Neural cell (in vitro differentiated cells): ENCODE measurements around the gene MRPS5. TPM values are rescaled to one million over a fixed set of nuclear protein-coding genes. Genes with fewer than 3 reads are reported as not detected.
"Not testable (repeated sequence)": the region's sequence is repeated elsewhere in the genome, so short reads cannot be mapped to it uniquely, and the experiment has no call there.

ENCODE experiments used
- H2AFZ ChIP-seq: fragments of 200-600, 300-800 bp; sonication (generic), shearing (Covaris generic); 2 replicates; pipeline ENCODE4 v1.6.0; 2014; ENCODE audit warnings: low read depth, mild to moderate bottlenecking, antibody characterized with exemption, low read length, moderate library complexity
- H3F3A ChIP-seq: fragments of 200-600 bp; shearing (Covaris generic); 2 replicates; pipeline ENCODE4 v1.6.1; 2016; ENCODE audit warnings: mild to moderate bottlenecking, moderate library complexity, mixed read lengths, antibody characterized with exemption, low read length; ENCODE audit not compliant: insufficient read depth, poor library complexity, severe bottlenecking
- H3K27ac ChIP-seq: fragments of 200-600, 300-800 bp; sonication (generic), shearing (Covaris generic); 2 replicates; pipeline ENCODE4 v1.5.1; 2014; ENCODE audit warnings: mild to moderate bottlenecking, low read length, moderate library complexity
- H3K27me3 ChIP-seq: fragments of 300-800, 200-600 bp; sonication (generic), shearing (Covaris generic); 2 replicates; pipeline ENCODE4 v1.6.0; 2014; ENCODE audit warnings: mild to moderate bottlenecking, low read depth, low read length, moderate library complexity; ENCODE audit not compliant: insufficient read depth
- H3K36me3 ChIP-seq: fragments of 300-800, 200-600 bp; sonication (generic), shearing (Covaris generic); 2 replicates; pipeline ENCODE4 v1.5.1; 2014; ENCODE audit warnings: mild to moderate bottlenecking, antibody characterized with exemption, low read length, moderate library complexity; ENCODE audit not compliant: insufficient read depth
- H3K4me2 ChIP-seq: fragments of 300-800, 200-600 bp; sonication (generic), shearing (Covaris generic); 2 replicates; pipeline ENCODE4 v1.6.0; 2014; ENCODE audit warnings: mild to moderate bottlenecking, low read length
- H3K4me3 ChIP-seq: fragments of 300-800, 200-600 bp; sonication (generic), shearing (Covaris generic); 2 replicates; pipeline ENCODE4 v1.5.1; 2014; ENCODE audit warnings: mild to moderate bottlenecking, low read length, moderate library complexity
- H3K79me2 ChIP-seq: fragments of 200-600 bp; shearing (Covaris generic); replicated peaks from 2 replicates; pipeline ENCODE4 v1.6.0; 2014; ENCODE audit warnings: mild to moderate bottlenecking, low read length, moderate library complexity; ENCODE audit not compliant: insufficient read depth
- H3K9ac ChIP-seq: fragments of 300-800, 200-600 bp; sonication (generic), shearing (Covaris generic); 2 replicates; pipeline ENCODE4 v1.6.1; 2016; ENCODE audit warnings: mild to moderate bottlenecking, low read length, mixed read lengths
- H3K9me2 ChIP-seq: fragments of 200-600 bp; shearing (Covaris generic); 2 replicates; pipeline ENCODE4 v1.6.1; 2016; ENCODE audit warnings: mild to moderate bottlenecking, low read length, mixed read lengths; ENCODE audit not compliant: insufficient read depth
- H3K9me3 ChIP-seq: fragments of 200-600, 300-800 bp; sonication (generic), shearing (Covaris generic); 2 replicates; pipeline ENCODE4 v1.6.1; 2016; ENCODE audit warnings: mild to moderate bottlenecking, mixed run types, low read length, moderate library complexity, mixed read lengths
- H4K20me1 ChIP-seq: fragments of 200-600 bp; shearing (Covaris generic); 2 replicates; pipeline ENCODE4 v1.6.1; 2016; ENCODE audit warnings: mild to moderate bottlenecking, mixed run types; ENCODE audit not compliant: insufficient read depth
- EP300 ChIP-seq: fragments of 450-650 bp; conservative IDR thresholded peaks from 2 replicates; pipeline ENCODE4 v1.6.1; 2014; ENCODE audit warnings: antibody characterized with exemption, mild to moderate bottlenecking, moderate library complexity; ENCODE audit not compliant: poor library complexity, severe bottlenecking
- EZH2 ChIP-seq: fragments of 200-600, 300-800 bp; shearing (Covaris generic), sonication (generic); IDR thresholded peaks from 2 replicates; pipeline ENCODE4 v1.6.1; 2014; ENCODE audit warnings: antibody characterized with exemption, low read length, borderline replicate concordance, mild to moderate bottlenecking; ENCODE audit not compliant: insufficient read depth, poor library complexity, severe bottlenecking
- MXI1 ChIP-seq: fragments of 450-650 bp; conservative IDR thresholded peaks from 2 replicates; pipeline ENCODE4 v1.6.1; 2014; ENCODE audit warnings: antibody characterized with exemption, mild to moderate bottlenecking; ENCODE audit not compliant: poor library complexity, severe bottlenecking
- POLR2AphosphoS5 ChIP-seq: IDR thresholded peaks from 2 replicates; pipeline ENCODE4 v1.6.1; 2012
- RAD21 ChIP-seq: fragments of 450-650 bp; conservative IDR thresholded peaks from 2 replicates; pipeline ENCODE4 v1.6.1; 2014; ENCODE audit warnings: antibody characterized with exemption, mild to moderate bottlenecking, moderate library complexity
- SMC3 ChIP-seq: fragments of 450-650 bp; conservative IDR thresholded peaks from 2 replicates; pipeline ENCODE4 v1.6.1; 2014; ENCODE audit warnings: antibody characterized with exemption, mild to moderate bottlenecking, moderate library complexity; ENCODE audit not compliant: poor library complexity
- TAF1 ChIP-seq: IDR thresholded peaks from 2 replicates; pipeline ENCODE4 v1.6.1; 2012; ENCODE audit warnings: low read depth
- polyA plus RNA-seq: library from polyadenylated mRNA; depleted of rRNA; stranded (reverse); fragments of >200 nt; gene quantifications from 2 replicates; pipeline ENCODE4 v1.2.3, GENCODE V29; 2014
- TF ChIP-seq, protein P1 (sequence below): fragments of 450-650 bp; IDR thresholded peaks from 2 replicates; pipeline ENCODE4 v1.5.1; 2014; ENCODE audit warnings: antibody characterized with exemption, mild to moderate bottlenecking, moderate library complexity; ENCODE audit not compliant: poor library complexity, severe bottlenecking
- TF ChIP-seq, protein P2 (sequence below): IDR thresholded peaks from 2 replicates; pipeline ENCODE4 v1.6.1; 2012; ENCODE audit warnings: borderline replicate concordance

MRPS5 gene
- polyA plus RNA-seq, 1 donor from 2014 or later = 167 TPM

DNA sequence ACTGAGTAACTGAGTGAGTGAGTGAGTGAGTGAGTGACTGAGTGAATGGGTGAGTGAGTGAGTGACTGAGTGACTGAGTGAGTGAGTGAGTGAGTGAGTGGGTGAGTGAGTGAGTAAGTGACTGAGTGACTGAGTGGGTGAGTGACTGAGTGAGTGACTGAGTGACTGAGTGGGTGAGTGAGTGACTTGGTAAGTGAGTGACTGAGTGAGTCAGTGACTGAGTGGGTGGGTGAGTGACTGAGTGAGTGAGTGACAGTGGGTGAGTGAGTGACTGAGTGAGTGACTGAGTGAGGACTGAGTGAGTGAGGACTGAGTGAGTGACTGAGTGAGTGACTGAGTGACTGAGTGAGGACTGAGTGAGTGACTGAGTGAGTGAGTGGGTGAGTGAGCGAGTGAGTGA, 82.2 kb downstream of the MRPS5 start:
- peaks cover 8% of the 10 kb centered on the region for H3K9me3 ChIP-seq
- H4K20me1 ChIP-seq = no peaks in the 10 kb centered on the region
- no peak overlapping the region for H2AFZ ChIP-seq
- no peaks in the 10 kb centered on the region for H3F3A ChIP-seq
- H3K27me3 ChIP-seq = no peaks in the 10 kb centered on the region
- no peaks in the 10 kb centered on the region for H3K36me3 ChIP-seq
- H3K4me2 ChIP-seq = no peak overlapping the region
- H3K79me2 ChIP-seq = no peaks in the 10 kb centered on the region
- no peak overlapping the region for H3K9ac ChIP-seq
- no peak overlapping the region for H3K27ac ChIP-seq
- no peaks in the 10 kb centered on the region for H3K9me2 ChIP-seq
- TF ChIP-seq EP300 = no peak
- TF ChIP-seq MXI1 = no peak
- TF ChIP-seq EZH2 = no peak
- TF ChIP-seq POLR2AphosphoS5 = no peak
- no peak for TF ChIP-seq TAF1
- H3K4me3 ChIP-seq = no peak overlapping the region

DNA sequence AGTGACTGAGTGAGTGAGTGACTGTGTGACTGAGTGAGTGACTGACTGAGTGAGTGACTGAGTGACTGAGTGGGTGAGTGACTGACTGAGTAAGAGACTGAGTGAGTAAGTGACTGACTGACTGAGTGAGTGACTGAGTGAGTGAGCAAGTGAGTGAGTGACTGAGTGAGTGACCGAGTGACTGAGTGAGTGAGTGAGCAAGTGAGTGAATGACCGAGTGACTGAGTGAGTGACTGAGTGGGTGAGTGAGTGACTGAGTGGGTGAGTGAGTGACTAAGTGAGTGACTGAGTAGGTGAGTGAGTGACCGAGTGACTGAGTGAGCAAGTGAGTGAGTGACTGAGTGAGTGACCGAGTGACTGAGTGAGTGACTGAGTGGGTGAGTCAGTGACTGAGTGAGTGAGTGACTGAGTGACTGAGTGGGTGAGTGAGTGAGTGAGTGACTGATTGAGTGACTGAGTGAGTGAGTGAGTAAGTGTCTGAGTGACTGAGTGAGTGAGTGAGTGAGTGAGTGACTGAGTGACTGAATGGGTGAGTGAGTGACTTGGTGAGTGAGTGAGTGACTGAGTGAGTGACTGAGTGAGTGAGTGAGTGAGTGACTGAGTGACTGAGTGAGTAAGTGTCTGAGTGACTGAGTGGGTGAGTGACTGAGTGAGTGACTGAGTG, 82.8 kb downstream of the MRPS5 start:
- H3F3A ChIP-seq = no peaks in the 10 kb centered on the region
- no peaks in the 10 kb centered on the region for H3K36me3 ChIP-seq
- H3K9me3 ChIP-seq = peaks cover 13% of the 10 kb centered on the region
- no peaks in the 10 kb centered on the region for H3K27me3 ChIP-seq
- no peak overlapping the region for H3K4me3 ChIP-seq
- TF ChIP-seq, protein P1, sequence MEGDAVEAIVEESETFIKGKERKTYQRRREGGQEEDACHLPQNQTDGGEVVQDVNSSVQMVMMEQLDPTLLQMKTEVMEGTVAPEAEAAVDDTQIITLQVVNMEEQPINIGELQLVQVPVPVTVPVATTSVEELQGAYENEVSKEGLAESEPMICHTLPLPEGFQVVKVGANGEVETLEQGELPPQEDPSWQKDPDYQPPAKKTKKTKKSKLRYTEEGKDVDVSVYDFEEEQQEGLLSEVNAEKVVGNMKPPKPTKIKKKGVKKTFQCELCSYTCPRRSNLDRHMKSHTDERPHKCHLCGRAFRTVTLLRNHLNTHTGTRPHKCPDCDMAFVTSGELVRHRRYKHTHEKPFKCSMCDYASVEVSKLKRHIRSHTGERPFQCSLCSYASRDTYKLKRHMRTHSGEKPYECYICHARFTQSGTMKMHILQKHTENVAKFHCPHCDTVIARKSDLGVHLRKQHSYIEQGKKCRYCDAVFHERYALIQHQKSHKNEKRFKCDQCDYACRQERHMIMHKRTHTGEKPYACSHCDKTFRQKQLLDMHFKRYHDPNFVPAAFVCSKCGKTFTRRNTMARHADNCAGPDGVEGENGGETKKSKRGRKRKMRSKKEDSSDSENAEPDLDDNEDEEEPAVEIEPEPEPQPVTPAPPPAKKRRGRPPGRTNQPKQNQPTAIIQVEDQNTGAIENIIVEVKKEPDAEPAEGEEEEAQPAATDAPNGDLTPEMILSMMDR = no peak
- TF ChIP-seq TAF1 (no peak), SMC3 (no peak), EZH2 (no peak), MXI1 (no peak), RAD21 (no peak), EP300 (no peak), POLR2AphosphoS5 (no peak)
- TF ChIP-seq, protein P2, sequence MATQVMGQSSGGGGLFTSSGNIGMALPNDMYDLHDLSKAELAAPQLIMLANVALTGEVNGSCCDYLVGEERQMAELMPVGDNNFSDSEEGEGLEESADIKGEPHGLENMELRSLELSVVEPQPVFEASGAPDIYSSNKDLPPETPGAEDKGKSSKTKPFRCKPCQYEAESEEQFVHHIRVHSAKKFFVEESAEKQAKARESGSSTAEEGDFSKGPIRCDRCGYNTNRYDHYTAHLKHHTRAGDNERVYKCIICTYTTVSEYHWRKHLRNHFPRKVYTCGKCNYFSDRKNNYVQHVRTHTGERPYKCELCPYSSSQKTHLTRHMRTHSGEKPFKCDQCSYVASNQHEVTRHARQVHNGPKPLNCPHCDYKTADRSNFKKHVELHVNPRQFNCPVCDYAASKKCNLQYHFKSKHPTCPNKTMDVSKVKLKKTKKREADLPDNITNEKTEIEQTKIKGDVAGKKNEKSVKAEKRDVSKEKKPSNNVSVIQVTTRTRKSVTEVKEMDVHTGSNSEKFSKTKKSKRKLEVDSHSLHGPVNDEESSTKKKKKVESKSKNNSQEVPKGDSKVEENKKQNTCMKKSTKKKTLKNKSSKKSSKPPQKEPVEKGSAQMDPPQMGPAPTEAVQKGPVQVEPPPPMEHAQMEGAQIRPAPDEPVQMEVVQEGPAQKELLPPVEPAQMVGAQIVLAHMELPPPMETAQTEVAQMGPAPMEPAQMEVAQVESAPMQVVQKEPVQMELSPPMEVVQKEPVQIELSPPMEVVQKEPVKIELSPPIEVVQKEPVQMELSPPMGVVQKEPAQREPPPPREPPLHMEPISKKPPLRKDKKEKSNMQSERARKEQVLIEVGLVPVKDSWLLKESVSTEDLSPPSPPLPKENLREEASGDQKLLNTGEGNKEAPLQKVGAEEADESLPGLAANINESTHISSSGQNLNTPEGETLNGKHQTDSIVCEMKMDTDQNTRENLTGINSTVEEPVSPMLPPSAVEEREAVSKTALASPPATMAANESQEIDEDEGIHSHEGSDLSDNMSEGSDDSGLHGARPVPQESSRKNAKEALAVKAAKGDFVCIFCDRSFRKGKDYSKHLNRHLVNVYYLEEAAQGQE = no peak
- no peak overlapping the region for H3K27ac ChIP-seq
- no peaks in the 10 kb centered on the region for H3K9me2 ChIP-seq
- H4K20me1 ChIP-seq = no peaks in the 10 kb centered on the region
- no peak overlapping the region for H3K4me2 ChIP-seq
- no peaks in the 10 kb centered on the region for H3K79me2 ChIP-seq
- no peak overlapping the region for H2AFZ ChIP-seq
- H3K9ac ChIP-seq = no peak overlapping the region

DNA sequence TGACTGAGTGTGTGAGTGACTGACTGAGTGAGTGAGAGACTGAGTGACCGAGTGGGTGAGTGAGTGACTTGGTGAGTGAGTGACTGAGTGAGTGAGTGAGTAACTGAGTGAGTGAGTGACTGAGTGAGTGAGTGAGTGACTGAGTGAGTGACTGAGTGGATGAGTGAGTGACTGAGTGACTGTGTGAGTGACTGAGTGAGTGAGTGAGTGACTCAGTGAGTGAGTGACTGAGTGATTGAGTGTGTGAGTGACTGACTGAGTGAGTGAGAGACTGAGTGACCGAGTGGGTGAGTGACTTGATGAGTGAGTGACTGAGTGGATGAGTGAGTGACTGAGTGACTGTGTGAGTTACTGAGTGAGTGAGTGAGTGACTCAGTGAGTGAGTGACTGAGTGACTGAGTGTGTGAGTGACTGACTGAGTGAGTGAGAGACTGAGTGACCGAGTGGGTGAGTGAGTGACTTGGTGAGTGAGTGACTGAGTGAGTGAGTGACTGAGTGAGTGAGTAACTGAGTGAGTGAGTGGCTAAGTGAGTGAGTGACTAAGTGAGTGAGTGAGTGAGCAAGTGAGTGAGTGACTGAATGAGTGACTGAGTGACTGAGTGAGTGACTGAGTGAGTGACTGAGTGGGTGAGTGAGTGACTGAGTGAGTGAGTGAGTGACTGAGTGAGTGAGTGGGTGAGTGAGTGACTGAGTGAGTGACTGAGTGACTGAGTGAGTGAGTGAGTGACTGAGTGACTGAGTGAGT, 83.6 kb downstream of the MRPS5 start:
- not testable (repeated sequence) for H3K9ac ChIP-seq, H3K9me2 ChIP-seq, H3K27me3 ChIP-seq, H4K20me1 ChIP-seq, H3K79me2 ChIP-seq, H3K4me2 ChIP-seq, H3K36me3 ChIP-seq, H2AFZ ChIP-seq, H3K27ac ChIP-seq, H3F3A ChIP-seq, H3K4me3 ChIP-seq
- H3K9me3 ChIP-seq = peaks cover 15% of the 10 kb centered on the region
